ENCODE results near the gene SRM.
A peak's percentile ranks its signal among the peaks of the same experiment; 100 is the strongest.

The SRM gene

GRCh38 chr1:11013160-11013531, 46.7 kb downstream of the SRM start:
- no peak for DNase-seq (ENCODE audit: low read depth)

- DNase-seq (ENCODE audit: low read depth): peak; percentile 85
These were observed 47.3 kb downstream of the SRM start, which contains the start of gene TARDBP for GRCh38 chr1:11012260-11013159. TARDBP (plus strand) TSS chr1:11012654; CDS start chr1:11013728, 1,074 bp downstream.
